ENCODE measurements around the gene FKBP7.

Gene FKBP7

DNA sequence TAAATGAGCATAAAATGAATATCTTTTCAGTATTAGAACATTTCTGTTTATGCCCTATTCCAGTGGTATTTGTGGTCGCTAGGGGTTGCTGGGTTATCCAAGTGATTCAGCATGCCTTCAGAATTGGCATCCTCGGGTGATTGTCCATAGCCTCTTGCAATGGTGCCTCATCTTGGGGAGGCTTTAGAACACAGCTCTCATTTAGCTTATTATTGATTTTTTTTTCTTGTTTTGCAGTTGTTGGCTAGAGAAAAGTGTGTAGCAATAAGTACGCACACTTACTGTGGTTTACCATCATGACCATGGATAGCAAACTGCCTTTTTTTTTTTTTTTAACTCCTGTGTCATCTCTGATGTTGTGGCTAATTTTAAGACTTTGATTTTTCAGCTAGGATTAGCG is 35.5 kb upstream of the FKBP7 start:
- no peaks in the 10 kb centered on the region for H3K36me3 ChIP-seq (ENCODE audit: control insufficient read depth, insufficient read depth, low read length)
- H3K27ac ChIP-seq (ENCODE audit: low read depth, low read length): no peak overlapping the region
- H3K27me3 ChIP-seq (ENCODE audit: control insufficient read depth, insufficient read depth, low read length): no peaks in the 10 kb centered on the region
- no peak overlapping the region for H3K9ac ChIP-seq (ENCODE audit: low read depth, low read length)
- no peak overlapping the region for H3K4me3 ChIP-seq (ENCODE audit: low read depth, low read length)
- no peaks in the 10 kb centered on the region for H3K9me3 ChIP-seq (ENCODE audit: control insufficient read depth, insufficient read depth, low read length)
- peaks cover 1% of the 10 kb centered on the region; the same call in 1 of the 2 replicates for H3K4me1 ChIP-seq (ENCODE audit: control insufficient read depth, insufficient read depth, low read length)

- Histone ChIP-seq H3K36me3 (ENCODE audit: control insufficient read depth, insufficient read depth, low read length) (no peaks in the 10 kb centered on the region), H3K27ac (ENCODE audit: low read depth, low read length) (no peak overlapping the region), H3K4me1 (ENCODE audit: control insufficient read depth, insufficient read depth, low read length) (peaks cover 9% of the 10 kb centered on the region), H3K9me3 (ENCODE audit: control insufficient read depth, insufficient read depth, low read length) (no peaks in the 10 kb centered on the region), H3K27me3 (ENCODE audit: control insufficient read depth, insufficient read depth, low read length) (no peaks in the 10 kb centered on the region), H3K9ac (ENCODE audit: low read depth, low read length) (no peak overlapping the region), H3K4me3 (ENCODE audit: low read depth, low read length) (no peak overlapping the region)
These were observed 34.1 kb upstream of the FKBP7 start for GRCh38 chr2:178512484-178512883.

DNA sequence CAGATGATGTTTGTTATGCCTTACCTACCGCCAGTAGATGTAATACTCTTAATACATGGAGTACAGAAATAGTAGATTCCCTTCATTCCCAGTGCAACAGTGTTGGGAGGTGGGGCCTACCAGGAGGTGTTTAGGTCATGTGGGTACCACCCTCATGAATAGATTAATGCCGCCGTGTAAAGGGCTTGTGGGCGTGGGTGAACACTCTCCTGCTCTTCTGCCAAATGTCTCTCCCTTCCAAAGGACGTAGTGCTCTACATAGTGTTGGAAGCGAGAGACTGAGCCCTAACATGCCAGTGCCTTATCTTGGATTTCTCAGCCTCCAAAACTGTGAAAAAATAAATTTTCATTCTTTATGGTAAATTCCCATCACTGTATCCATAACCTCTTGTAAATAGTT is 32.0 kb upstream of the FKBP7 start:
- H3K9me3 ChIP-seq (ENCODE audit: control insufficient read depth, insufficient read depth, low read length): no peaks in the 10 kb centered on the region
- H3K4me3 ChIP-seq (ENCODE audit: low read depth, low read length): no peak overlapping the region
- peaks cover 22% of the 10 kb centered on the region for H3K4me1 ChIP-seq (ENCODE audit: control insufficient read depth, insufficient read depth, low read length)
- H3K27me3 ChIP-seq (ENCODE audit: control insufficient read depth, insufficient read depth, low read length): no peaks in the 10 kb centered on the region
- no peak overlapping the region for H3K9ac ChIP-seq (ENCODE audit: low read depth, low read length)
- H3K36me3 ChIP-seq (ENCODE audit: control insufficient read depth, insufficient read depth, low read length): no peaks in the 10 kb centered on the region
- H3K27ac ChIP-seq (ENCODE audit: low read depth, low read length): no peak overlapping the region

GRCh38 chr2:178508646-178509045 is 30.2 kb upstream of the FKBP7 start:
- Histone ChIP-seq H3K9me3 (ENCODE audit: control insufficient read depth, insufficient read depth, low read length) (no peaks in the 10 kb centered on the region), H3K4me1 (ENCODE audit: control insufficient read depth, insufficient read depth, low read length) (peaks cover 22% of the 10 kb centered on the region), H3K27me3 (ENCODE audit: control insufficient read depth, insufficient read depth, low read length) (no peaks in the 10 kb centered on the region), H3K36me3 (ENCODE audit: control insufficient read depth, insufficient read depth, low read length) (peaks cover 8% of the 10 kb centered on the region; the same call in 1 of the 2 replicates), H3K9ac (ENCODE audit: low read depth, low read length) (no peak overlapping the region), H3K4me3 (ENCODE audit: low read depth, low read length) (no peak overlapping the region), H3K27ac (ENCODE audit: low read depth, low read length) (no peak overlapping the region)

- Histone ChIP-seq H3K9me3 (ENCODE audit: control insufficient read depth, insufficient read depth, low read length) (no peaks in the 10 kb centered on the region), H3K36me3 (ENCODE audit: control insufficient read depth, insufficient read depth, low read length) (peaks cover 25% of the 10 kb centered on the region; the same call in 1 of the 2 replicates), H3K27ac (ENCODE audit: low read depth, low read length) (peak overlapping the region; percentile 46), H3K4me3 (ENCODE audit: low read depth, low read length) (no peak overlapping the region), H3K4me1 (ENCODE audit: control insufficient read depth, insufficient read depth, low read length) (peaks cover 22% of the 10 kb centered on the region), H3K27me3 (ENCODE audit: control insufficient read depth, insufficient read depth, low read length) (no peaks in the 10 kb centered on the region), H3K9ac (ENCODE audit: low read depth, low read length) (no peak overlapping the region)
These were observed 28.5 kb upstream of the FKBP7 start for GRCh38 chr2:178506949-178507348.

DNA sequence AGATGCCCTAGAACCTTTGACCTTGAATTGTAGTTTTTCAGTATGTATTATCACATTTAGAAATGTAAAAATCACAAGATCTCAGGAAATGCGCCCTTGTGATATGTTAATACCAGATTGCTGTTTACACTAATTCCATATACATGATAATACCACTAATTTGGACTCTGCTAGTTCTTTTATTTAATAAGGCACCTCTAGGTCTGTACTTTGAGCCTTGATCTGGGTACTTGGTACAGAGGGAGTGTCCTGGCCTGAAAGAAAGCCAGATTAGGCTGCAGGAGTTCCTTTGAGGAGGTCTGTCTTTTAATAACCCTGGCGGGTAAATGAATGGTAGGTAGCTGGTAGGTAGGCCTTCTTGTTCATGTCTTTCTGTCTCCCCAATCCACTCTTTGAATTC is 28.1 kb upstream of the FKBP7 start:
- no peak overlapping the region for H3K4me3 ChIP-seq (ENCODE audit: low read depth, low read length)
- H3K27me3 ChIP-seq (ENCODE audit: control insufficient read depth, insufficient read depth, low read length): no peaks in the 10 kb centered on the region
- H3K9me3 ChIP-seq (ENCODE audit: control insufficient read depth, insufficient read depth, low read length): no peaks in the 10 kb centered on the region
- peak overlapping the region; percentile 46 for H3K27ac ChIP-seq (ENCODE audit: low read depth, low read length)
- peaks cover 22% of the 10 kb centered on the region for H3K4me1 ChIP-seq (ENCODE audit: control insufficient read depth, insufficient read depth, low read length)
- H3K36me3 ChIP-seq (ENCODE audit: control insufficient read depth, insufficient read depth, low read length): peaks cover 29% of the 10 kb centered on the region; the same call in 1 of the 2 replicates
- H3K9ac ChIP-seq (ENCODE audit: low read depth, low read length): no peak overlapping the region

DNA sequence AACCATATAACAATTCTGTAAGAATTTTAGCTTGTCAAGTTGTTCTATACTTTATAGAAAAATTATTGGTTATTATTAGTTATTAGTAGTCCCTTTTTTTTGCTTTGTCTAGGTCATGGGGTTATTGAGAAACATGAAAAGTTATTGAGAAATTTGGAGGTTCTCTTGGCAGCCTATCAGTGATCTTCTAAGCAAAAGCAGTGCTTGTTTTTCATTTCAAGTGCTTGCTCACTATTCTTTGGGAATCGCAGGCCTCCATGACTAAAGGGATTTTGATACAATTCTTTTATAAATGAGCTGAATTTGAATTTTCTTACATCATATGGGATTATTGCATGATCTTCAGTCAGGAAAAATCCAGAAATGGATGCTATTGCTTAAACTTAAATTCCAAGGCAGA is 27.7 kb upstream of the FKBP7 start:
- no peaks in the 10 kb centered on the region for H3K9me3 ChIP-seq (ENCODE audit: control insufficient read depth, insufficient read depth, low read length)
- H3K9ac ChIP-seq (ENCODE audit: low read depth, low read length): no peak overlapping the region
- no peaks in the 10 kb centered on the region for H3K27me3 ChIP-seq (ENCODE audit: control insufficient read depth, insufficient read depth, low read length)
- H3K4me1 ChIP-seq (ENCODE audit: control insufficient read depth, insufficient read depth, low read length): peaks cover 22% of the 10 kb centered on the region
- peak overlapping the region; percentile 46 for H3K27ac ChIP-seq (ENCODE audit: low read depth, low read length)
- no peak overlapping the region for H3K4me3 ChIP-seq (ENCODE audit: low read depth, low read length)
- peaks cover 33% of the 10 kb centered on the region for H3K36me3 ChIP-seq (ENCODE audit: control insufficient read depth, insufficient read depth, low read length)

GRCh38 chr2:178502751-178503150 is 24.4 kb upstream of the FKBP7 start:
- H3K27ac ChIP-seq (ENCODE audit: low read depth, low read length): no peak overlapping the region
- H3K9ac ChIP-seq (ENCODE audit: low read depth, low read length): no peak overlapping the region
- H3K4me3 ChIP-seq (ENCODE audit: low read depth, low read length): no peak overlapping the region
- H3K4me1 ChIP-seq (ENCODE audit: control insufficient read depth, insufficient read depth, low read length): peaks cover 16% of the 10 kb centered on the region
- H3K27me3 ChIP-seq (ENCODE audit: control insufficient read depth, insufficient read depth, low read length): no peaks in the 10 kb centered on the region
- H3K36me3 ChIP-seq (ENCODE audit: control insufficient read depth, insufficient read depth, low read length): peaks cover 52% of the 10 kb centered on the region
- H3K9me3 ChIP-seq (ENCODE audit: control insufficient read depth, insufficient read depth, low read length): no peaks in the 10 kb centered on the region

- Histone ChIP-seq H3K9me3 (ENCODE audit: control insufficient read depth, insufficient read depth, low read length) (no peaks in the 10 kb centered on the region), H3K27ac (ENCODE audit: low read depth, low read length) (no peak overlapping the region), H3K4me3 (ENCODE audit: low read depth, low read length) (no peak overlapping the region), H3K4me1 (ENCODE audit: control insufficient read depth, insufficient read depth, low read length) (no peaks in the 10 kb centered on the region), H3K9ac (ENCODE audit: low read depth, low read length) (no peak overlapping the region), H3K27me3 (ENCODE audit: control insufficient read depth, insufficient read depth, low read length) (no peaks in the 10 kb centered on the region), H3K36me3 (ENCODE audit: control insufficient read depth, insufficient read depth, low read length) (peaks cover 72% of the 10 kb centered on the region)
These were observed 21.2 kb upstream of the FKBP7 start for GRCh38 chr2:178499640-178500039.

DNA sequence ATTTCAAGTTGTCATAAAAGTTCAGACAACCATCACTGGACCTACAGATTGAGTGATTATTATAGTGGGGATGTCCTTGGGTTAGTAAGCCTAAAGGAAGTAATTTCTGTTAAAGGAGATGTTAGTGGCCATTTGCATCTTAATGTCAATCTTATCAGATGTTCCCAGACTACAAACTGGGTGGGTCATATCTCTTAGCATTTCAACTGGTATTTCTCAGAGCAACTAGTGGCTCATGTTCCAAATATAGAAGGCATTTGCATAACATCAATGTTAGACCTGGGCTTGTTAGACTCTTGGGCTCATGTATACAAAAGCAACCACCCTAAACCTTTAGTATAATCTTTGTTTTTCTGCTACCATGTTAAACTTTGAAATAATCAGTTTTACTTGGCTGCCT is 19.7 kb upstream of the FKBP7 start:
- H3K27ac ChIP-seq (ENCODE audit: low read depth, low read length): no peak overlapping the region
- peaks cover 76% of the 10 kb centered on the region for H3K36me3 ChIP-seq (ENCODE audit: control insufficient read depth, insufficient read depth, low read length)
- H3K4me1 ChIP-seq (ENCODE audit: control insufficient read depth, insufficient read depth, low read length): no peaks in the 10 kb centered on the region

GRCh38 chr2:178496049-178496448 is 17.6 kb upstream of the FKBP7 start:
- Histone ChIP-seq H3K36me3 (ENCODE audit: control insufficient read depth, insufficient read depth, low read length) (peaks cover 66% of the 10 kb centered on the region), H3K27me3 (ENCODE audit: control insufficient read depth, insufficient read depth, low read length) (no peaks in the 10 kb centered on the region), H3K9me3 (ENCODE audit: control insufficient read depth, insufficient read depth, low read length) (no peaks in the 10 kb centered on the region), H3K9ac (ENCODE audit: low read depth, low read length) (no peak overlapping the region), H3K27ac (ENCODE audit: low read depth, low read length) (no peak overlapping the region), H3K4me3 (ENCODE audit: low read depth, low read length) (no peak overlapping the region), H3K4me1 (ENCODE audit: control insufficient read depth, insufficient read depth, low read length) (no peaks in the 10 kb centered on the region)

More for the DNA sequence above, 19.7 kb upstream of the FKBP7 start:
- H3K9me3 ChIP-seq (ENCODE audit: control insufficient read depth, insufficient read depth, low read length): no peaks in the 10 kb centered on the region
- H3K27me3 ChIP-seq (ENCODE audit: control insufficient read depth, insufficient read depth, low read length): no peaks in the 10 kb centered on the region
- no peak overlapping the region for H3K9ac ChIP-seq (ENCODE audit: low read depth, low read length)
- H3K4me3 ChIP-seq (ENCODE audit: low read depth, low read length): no peak overlapping the region

GRCh38 chr2:178491612-178492011 is 13.2 kb upstream of the FKBP7 start:
- Histone ChIP-seq H3K27me3 (ENCODE audit: control insufficient read depth, insufficient read depth, low read length) (no peaks in the 10 kb centered on the region), H3K27ac (ENCODE audit: low read depth, low read length) (no peak overlapping the region), H3K36me3 (ENCODE audit: control insufficient read depth, insufficient read depth, low read length) (peaks cover 44% of the 10 kb centered on the region), H3K4me3 (ENCODE audit: low read depth, low read length) (no peak overlapping the region), H3K9me3 (ENCODE audit: control insufficient read depth, insufficient read depth, low read length) (no peaks in the 10 kb centered on the region), H3K4me1 (ENCODE audit: control insufficient read depth, insufficient read depth, low read length) (no peaks in the 10 kb centered on the region), H3K9ac (ENCODE audit: low read depth, low read length) (no peak overlapping the region)

Measured in HUES48 (cell line).